ENCODE results near the gene CPSF4. TPM values are rescaled to one million over a fixed set of nuclear protein-coding genes. Genes with fewer than 3 reads are reported as not detected.

The CPSF4 gene
- total and polyA plus RNA-seq, 2 donors (not counting 1 experiment from before 2014, with no cell fraction given): 17.3 to 44.9 TPM

DNA sequence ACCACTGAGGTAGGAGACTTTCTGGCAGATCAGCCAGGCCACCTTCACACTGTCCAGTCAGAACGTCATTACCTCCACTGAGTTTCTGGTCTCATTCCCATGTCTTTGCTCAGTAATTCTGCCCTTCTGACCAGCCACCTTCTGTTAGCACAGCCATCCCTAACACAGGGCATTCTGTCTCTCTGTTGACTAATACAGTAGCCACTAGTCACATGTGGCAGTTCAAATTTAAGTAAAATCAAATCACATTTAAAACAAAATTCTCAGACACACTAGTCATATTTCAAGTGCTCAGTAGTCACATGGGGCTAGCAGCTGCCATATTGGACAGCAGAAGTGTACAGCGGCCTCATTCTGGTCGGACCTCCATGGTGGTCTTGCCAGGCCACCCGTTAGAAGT, 7.4 kb downstream of the CPSF4 start:
- Histone ChIP-seq H3K27me3 (ENCODE audit: control insufficient read depth, insufficient read depth, low read length) (no peaks in the 10 kb centered on the region), H3K4me2 (ENCODE audit: extremely low read depth, insufficient read depth, low read length) (no peak overlapping the region), H3K4me3 (replicated peaks in 1 of 4; ENCODE audit: control extremely low read depth in 1 of 4, insufficient read depth in 1 of 4, low read depth in 3 of 4, low read length in 4 of 4) (no peak overlapping the region), H2AFZ (ENCODE audit: low read length) (no peak overlapping the region), H3K27ac (ENCODE audit: insufficient read depth, low read length) (no peak overlapping the region), H3K79me2 (ENCODE audit: control insufficient read depth, insufficient read depth, low read length) (peaks cover 6% of the 10 kb centered on the region), H3K9me3 (ENCODE audit: control insufficient read depth, insufficient read depth, low read depth, low read length) (no peaks in the 10 kb centered on the region), H4K20me1 (ENCODE audit: control insufficient read depth, extremely low read depth, insufficient read depth, low read length) (no peaks in the 10 kb centered on the region), H3K36me3 (ENCODE audit: control insufficient read depth, insufficient read depth, low read length) (peaks cover 17% of the 10 kb centered on the region), H3K9ac (ENCODE audit: insufficient read depth, low read length) (no peak overlapping the region), H3K4me1 (ENCODE audit: control insufficient read depth, extremely low read depth, insufficient read depth, low read length) (no peaks in the 10 kb centered on the region)
- TF ChIP-seq CTCF (conservative IDR thresholded peaks at IDR 0.05 in 1 of 2, IDR thresholded peaks at IDR 0.05 in 1 of 2; ENCODE audit: low read depth in 1 of 2, low read length in 2 of 2): no peak
- no peak for TF ChIP-seq EZH2 (IDR thresholded peaks at IDR 0.05; ENCODE audit: low read length, missing control alignments)
- peak in 1 of 2 donors; percentile 21 for DNase-seq (ENCODE audit: low read depth in 2 of 2)

- Histone ChIP-seq H3K9ac (ENCODE audit: insufficient read depth, low read length) (no peak overlapping the region), H2AFZ (ENCODE audit: low read length) (no peak overlapping the region), H3K9me3 (ENCODE audit: control insufficient read depth, insufficient read depth, low read depth, low read length) (no peaks in the 10 kb centered on the region), H3K4me1 (ENCODE audit: control insufficient read depth, extremely low read depth, insufficient read depth, low read length) (no peaks in the 10 kb centered on the region), H3K36me3 (ENCODE audit: control insufficient read depth, insufficient read depth, low read length) (peaks cover 27% of the 10 kb centered on the region), H3K79me2 (ENCODE audit: control insufficient read depth, insufficient read depth, low read length) (no peaks in the 10 kb centered on the region), H3K27me3 (ENCODE audit: control insufficient read depth, insufficient read depth, low read length) (no peaks in the 10 kb centered on the region), H3K4me3 (replicated peaks in 1 of 4; ENCODE audit: control extremely low read depth in 1 of 4, insufficient read depth in 1 of 4, low read depth in 3 of 4, low read length in 4 of 4) (no peak overlapping the region), H3K4me2 (ENCODE audit: extremely low read depth, insufficient read depth, low read length) (no peak overlapping the region), H4K20me1 (ENCODE audit: control insufficient read depth, extremely low read depth, insufficient read depth, low read length) (no peaks in the 10 kb centered on the region), H3K27ac (ENCODE audit: insufficient read depth, low read length) (no peak overlapping the region)
- DNase-seq (ENCODE audit: low read depth in 2 of 2): no peak
- TF ChIP-seq EZH2 (IDR thresholded peaks at IDR 0.05; ENCODE audit: low read length, missing control alignments) (no peak), CTCF (conservative IDR thresholded peaks at IDR 0.05 in 1 of 2, IDR thresholded peaks at IDR 0.05 in 1 of 2; ENCODE audit: low read depth in 1 of 2, low read length in 2 of 2) (no peak)
These were observed 9.2 kb downstream of the CPSF4 start for GRCh38 chr7:99447943-99448342.

DNA sequence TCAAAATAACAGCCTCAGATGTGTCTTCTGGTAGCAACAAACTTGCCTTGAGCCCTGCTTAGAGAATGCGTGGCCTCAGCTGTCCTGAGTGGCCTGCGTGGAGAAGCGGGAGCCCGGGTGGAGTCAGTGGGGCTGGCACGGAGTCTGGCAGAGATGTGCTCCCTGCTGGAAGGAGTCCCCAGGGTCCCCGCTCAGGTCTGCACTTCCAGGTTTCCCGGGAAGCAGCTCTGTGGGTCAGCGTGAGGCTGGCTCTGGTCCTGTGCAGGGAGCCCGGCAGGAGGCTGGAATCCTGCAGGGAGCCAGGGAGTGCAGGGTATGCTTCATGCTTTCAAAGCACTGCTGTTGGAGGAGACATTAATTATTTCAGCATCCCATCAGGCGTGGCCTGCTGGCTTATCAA, 10.1 kb downstream of the CPSF4 start:
- H4K20me1 ChIP-seq (ENCODE audit: control insufficient read depth, extremely low read depth, insufficient read depth, low read length): no peaks in the 10 kb centered on the region
- no peaks in the 10 kb centered on the region for H3K27me3 ChIP-seq (ENCODE audit: control insufficient read depth, insufficient read depth, low read length)
- H3K79me2 ChIP-seq (ENCODE audit: control insufficient read depth, insufficient read depth, low read length): no peaks in the 10 kb centered on the region
- no peak overlapping the region for H3K4me3 ChIP-seq (replicated peaks in 1 of 4; ENCODE audit: control extremely low read depth in 1 of 4, insufficient read depth in 1 of 4, low read depth in 3 of 4, low read length in 4 of 4)
- H3K9ac ChIP-seq (ENCODE audit: insufficient read depth, low read length): no peak overlapping the region
- no peak overlapping the region for H2AFZ ChIP-seq (ENCODE audit: low read length)
- no peak for DNase-seq (ENCODE audit: low read depth in 2 of 2)
- TF ChIP-seq CTCF (conservative IDR thresholded peaks at IDR 0.05 in 1 of 2, IDR thresholded peaks at IDR 0.05 in 1 of 2; ENCODE audit: low read depth in 1 of 2, low read length in 2 of 2) (no peak), EZH2 (IDR thresholded peaks at IDR 0.05; ENCODE audit: low read length, missing control alignments) (no peak)
- no peaks in the 10 kb centered on the region for H3K9me3 ChIP-seq (ENCODE audit: control insufficient read depth, insufficient read depth, low read depth, low read length)
- no peak overlapping the region for H3K4me2 ChIP-seq (ENCODE audit: extremely low read depth, insufficient read depth, low read length)
- H3K4me1 ChIP-seq (ENCODE audit: control insufficient read depth, extremely low read depth, insufficient read depth, low read length): no peaks in the 10 kb centered on the region
- H3K27ac ChIP-seq (ENCODE audit: insufficient read depth, low read length): no peak overlapping the region
- H3K36me3 ChIP-seq (ENCODE audit: control insufficient read depth, insufficient read depth, low read length): peaks cover 31% of the 10 kb centered on the region

Measured in fibroblast of lung (primary cell).